K562 (cell line): ENCODE data around the gene SPRED2. TPM values are rescaled to one million over a fixed set of nuclear protein-coding genes. Genes with fewer than 3 reads are reported as not detected.

ENCODE experiments used
- BRD4 ChIP-seq: fragments of 200-600 bp; sonication (generic); IDR thresholded peaks from 2 replicates; pipeline ENCODE4 v1.6.1; 2017; ENCODE audit warnings: inconsistent platforms
- CREBBP ChIP-seq: IDR thresholded peaks from one replicate; pipeline ENCODE4 v1.6.1; 2012; ENCODE audit warnings: low read depth, mild to moderate bottlenecking, control low read depth, inconsistent platforms, low read length
- ETV6 ChIP-seq, 3 experiments: fragments of 150-350 bp in 1 of 3; sonication (generic) in 1 of 3; formaldehyde crosslinking in 1 of 3; IDR thresholded peaks; 2 replicates each; pipeline versions ENCODE4 v1.6.1 to v1.8.0; 2014 to 2022; ENCODE audit warnings: borderline replicate concordance in 2 of 3, low read depth in 2 of 3, antibody characterized with exemption in 1 of 3, low read length in 1 of 3, mild to moderate bottlenecking in 1 of 3, missing genetic modification reagents in 1 of 3
- GTF2E2 ChIP-seq: fragments of 200-800 bp; sonication (Bioruptor generic); IDR thresholded peaks from 2 replicates; pipeline ENCODE4 v1.6.1; 2016; ENCODE audit warnings: missing genetic modification characterization, missing compliant biosample characterization
- KAT7 ChIP-seq: sonication (generic); formaldehyde crosslinking; IDR thresholded peaks from 2 replicates; pipeline ENCODE4 v1.8.0; 2022; ENCODE audit warnings: missing genetic modification reagents, mild to moderate bottlenecking, borderline replicate concordance
- MIER1 ChIP-seq: fragments of 450-650 bp; IDR thresholded peaks from 2 replicates; pipeline ENCODE4 v1.6.1; 2016; ENCODE audit warnings: antibody characterized with exemption, mild to moderate bottlenecking, low read depth
- NFE2L1 ChIP-seq: fragments of 450-650 bp; IDR thresholded peaks from 2 replicates; pipeline ENCODE4 v1.6.1; 2016; ENCODE audit warnings: missing genetic modification characterization, low read depth, mild to moderate bottlenecking, missing compliant biosample characterization, moderate library complexity, borderline replicate concordance
- NRF1 ChIP-seq, 2 experiments: fragments of 450-650 bp; IDR thresholded peaks in 1 of 2; conservative IDR thresholded peaks in 1 of 2; 2 replicates each; pipeline ENCODE4 v1.6.1; 2014; ENCODE audit warnings: mild to moderate bottlenecking in 2 of 2
- PML ChIP-seq: IDR thresholded peaks from 2 replicates; pipeline ENCODE4 v1.6.1; 2012; ENCODE audit warnings: low read length, inconsistent platforms
- RBBP5 ChIP-seq: fragments of 200-600 bp; sonication (generic); IDR thresholded peaks from 2 replicates; pipeline ENCODE4 v1.6.1; 2012; ENCODE audit warnings: borderline replicate concordance, mild to moderate bottlenecking, low read length, control low read depth, inconsistent platforms; ENCODE audit not compliant: insufficient read depth, poor library complexity, severe bottlenecking
- SREBF2 ChIP-seq: sonication (generic); formaldehyde crosslinking; IDR thresholded peaks from 2 replicates; pipeline ENCODE4 v1.4.0; 2020; ENCODE audit warnings: mild to moderate bottlenecking, missing genetic modification reagents
- TBP ChIP-seq: optimal IDR thresholded peaks from 2 replicates; pipeline ENCODE3; 2011; ENCODE audit warnings: low read depth, low read length, improper control_type of control experiment
- ZFP36 ChIP-seq: fragments of 150-350 bp; IDR thresholded peaks from 2 replicates; pipeline ENCODE4 v1.6.1; 2018; ENCODE audit warnings: low read length, low read depth; ENCODE audit not compliant: partially characterized antibody
- ZNF143 ChIP-seq: sonication (generic); formaldehyde crosslinking; IDR thresholded peaks from 2 replicates; pipeline ENCODE4 v1.9.0; 2022; ENCODE audit warnings: mild to moderate bottlenecking, missing genetic modification reagents
- ZNF24 ChIP-seq: fragments of 450-650 bp; IDR thresholded peaks from 2 replicates; pipeline ENCODE4 v1.6.1; 2016
- ZNF583 ChIP-seq: fragments of 250-450 bp; sonication (Bioruptor Pico); IDR thresholded peaks from 2 replicates; pipeline ENCODE4 v1.4.0; 2020
- polyA plus RNA-seq, 8 experiments: library from polyadenylated mRNA; depleted of rRNA in 4 of 8; stranded (reverse) in 5 of 8; unstranded in 3 of 8; fragments of >200 nt; fragmentation: Nextera tagmentation in 2 of 8; fragmentation: Illumina TruSeq in 1 of 8; extraction: Ambion mirVana in 2 of 8; extraction: Trizol in 1 of 8; gene quantifications; 2 replicates each; pipeline versions ENCODE4 v1.2.1 to v1.2.3, GENCODE V29; 2011 to 2014; ENCODE audit warnings: inconsistent platforms in 1 of 8, missing spikeins in 1 of 8
- total RNA-seq, 7 experiments: library from RNA; depleted of rRNA in 6 of 7; stranded (reverse); fragments of >200 nt in 6 of 7; fragmentation: Illumina TruSeq in 2 of 7; extraction: Trizol in 2 of 7; gene quantifications; 2 replicates each; pipeline versions ENCODE4 v1.2.1 to v1.2.3, GENCODE V29; 2011 to 2021; ENCODE audit warnings: low replicate concordance in 1 of 7
- TF ChIP-seq, protein P1 (sequence below): sonication (generic); formaldehyde crosslinking; IDR thresholded peaks from 2 replicates; pipeline ENCODE4 v1.8.1; 2023; ENCODE audit warnings: missing genetic modification reagents, mild to moderate bottlenecking, borderline replicate concordance
- TF ChIP-seq, protein P2 (sequence below): fragments of 450-650 bp; IDR thresholded peaks from 2 replicates; pipeline ENCODE4 v1.6.1; 2018; ENCODE audit not compliant: partially characterized antibody
- TF ChIP-seq, protein P3 (sequence below): sonication (generic); formaldehyde crosslinking; IDR thresholded peaks from 2 replicates; pipeline ENCODE4 v1.8.0; 2022; ENCODE audit warnings: mild to moderate bottlenecking, low read depth, missing genetic modification reagents

The SPRED2 gene
- total and polyA plus RNA-seq, 9 of the 15 experiments (the other 6 are each of a cell fraction or from before 2014, with no cell fraction given), result 4.6 to 50.8 (median 14.1) TPM

DNA sequence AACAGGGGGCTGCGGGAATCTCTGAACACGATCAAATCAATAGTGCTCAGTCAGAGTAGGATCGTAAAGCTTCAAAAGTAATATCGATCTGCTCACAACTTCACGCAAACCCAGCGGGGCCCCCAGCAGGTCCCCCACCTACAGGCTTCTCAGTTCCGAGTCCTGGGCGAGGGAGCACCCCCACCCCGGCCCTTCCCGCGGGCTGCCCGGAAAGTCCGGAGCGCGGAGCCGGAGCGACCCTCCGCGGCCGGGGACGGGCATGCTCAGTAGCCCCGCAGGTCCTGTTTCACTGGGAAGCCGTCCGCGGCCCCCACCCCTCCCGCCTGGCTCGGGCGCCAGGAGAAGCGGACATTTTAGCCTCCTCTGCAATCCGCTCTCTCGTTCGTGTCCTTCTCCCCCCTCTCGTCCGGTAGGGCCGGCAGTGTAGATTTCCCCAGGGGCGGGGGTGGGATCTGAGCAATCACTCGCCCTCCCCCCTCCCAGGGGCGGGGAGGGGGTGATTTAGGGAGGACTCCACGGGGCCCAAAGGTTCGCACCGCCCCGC is 3.3 kb upstream of the SPRED2 start (continued):
- TF ChIP-seq, protein P1, sequence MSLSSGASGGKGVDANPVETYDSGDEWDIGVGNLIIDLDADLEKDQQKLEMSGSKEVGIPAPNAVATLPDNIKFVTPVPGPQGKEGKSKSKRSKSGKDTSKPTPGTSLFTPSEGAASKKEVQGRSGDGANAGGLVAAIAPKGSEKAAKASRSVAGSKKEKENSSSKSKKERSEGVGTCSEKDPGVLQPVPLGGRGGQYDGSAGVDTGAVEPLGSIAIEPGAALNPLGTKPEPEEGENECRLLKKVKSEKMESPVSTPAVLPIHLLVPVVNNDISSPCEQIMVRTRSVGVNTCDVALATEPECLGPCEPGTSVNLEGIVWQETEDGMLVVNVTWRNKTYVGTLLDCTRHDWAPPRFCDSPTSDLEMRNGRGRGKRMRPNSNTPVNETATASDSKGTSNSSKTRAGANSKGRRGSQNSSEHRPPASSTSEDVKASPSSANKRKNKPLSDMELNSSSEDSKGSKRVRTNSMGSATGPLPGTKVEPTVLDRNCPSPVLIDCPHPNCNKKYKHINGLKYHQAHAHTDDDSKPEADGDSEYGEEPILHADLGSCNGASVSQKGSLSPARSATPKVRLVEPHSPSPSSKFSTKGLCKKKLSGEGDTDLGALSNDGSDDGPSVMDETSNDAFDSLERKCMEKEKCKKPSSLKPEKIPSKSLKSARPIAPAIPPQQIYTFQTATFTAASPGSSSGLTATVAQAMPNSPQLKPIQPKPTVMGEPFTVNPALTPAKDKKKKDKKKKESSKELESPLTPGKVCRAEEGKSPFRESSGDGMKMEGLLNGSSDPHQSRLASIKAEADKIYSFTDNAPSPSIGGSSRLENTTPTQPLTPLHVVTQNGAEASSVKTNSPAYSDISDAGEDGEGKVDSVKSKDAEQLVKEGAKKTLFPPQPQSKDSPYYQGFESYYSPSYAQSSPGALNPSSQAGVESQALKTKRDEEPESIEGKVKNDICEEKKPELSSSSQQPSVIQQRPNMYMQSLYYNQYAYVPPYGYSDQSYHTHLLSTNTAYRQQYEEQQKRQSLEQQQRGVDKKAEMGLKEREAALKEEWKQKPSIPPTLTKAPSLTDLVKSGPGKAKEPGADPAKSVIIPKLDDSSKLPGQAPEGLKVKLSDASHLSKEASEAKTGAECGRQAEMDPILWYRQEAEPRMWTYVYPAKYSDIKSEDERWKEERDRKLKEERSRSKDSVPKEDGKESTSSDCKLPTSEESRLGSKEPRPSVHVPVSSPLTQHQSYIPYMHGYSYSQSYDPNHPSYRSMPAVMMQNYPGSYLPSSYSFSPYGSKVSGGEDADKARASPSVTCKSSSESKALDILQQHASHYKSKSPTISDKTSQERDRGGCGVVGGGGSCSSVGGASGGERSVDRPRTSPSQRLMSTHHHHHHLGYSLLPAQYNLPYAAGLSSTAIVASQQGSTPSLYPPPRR, result no peak
- TF ChIP-seq RBBP5 (peak; percentile 68), BRD4 (peak; percentile 94), ZNF24 (no peak), KAT7 (peak; percentile 86; the same call in 1 of the 2 replicates), ZNF583 (CRISPR knock-in tag) (no peak), SREBF2 (CRISPR knock-in tag) (no peak), ZNF143 (CRISPR knock-in tag) (no peak), GTF2E2 (tag) (peak; percentile 94), ZFP36 (no peak), TBP (peak; percentile 74), NFE2L1 (no peak), CREBBP (no peak), PML (peak; percentile 14; the same call in 1 of the 2 replicates), MIER1 (no peak), NRF1 (conservative IDR thresholded peaks at IDR 0.05 in 1 of 2, IDR thresholded peaks at IDR 0.05 in 1 of 2) (peak; percentile 76 to 83), ETV6 (IDR thresholded peaks at IDR 0.05; ENCODE audit: borderline replicate concordance in 1 of 2, low read depth in 2 of 2, low read length in 1 of 2) (peak; percentile 92 to 94), ETV6 (CRISPR knock-in tag; IDR thresholded peaks at IDR 0.05; ENCODE audit: borderline replicate concordance) (no peak)
- TF ChIP-seq, protein P2, sequence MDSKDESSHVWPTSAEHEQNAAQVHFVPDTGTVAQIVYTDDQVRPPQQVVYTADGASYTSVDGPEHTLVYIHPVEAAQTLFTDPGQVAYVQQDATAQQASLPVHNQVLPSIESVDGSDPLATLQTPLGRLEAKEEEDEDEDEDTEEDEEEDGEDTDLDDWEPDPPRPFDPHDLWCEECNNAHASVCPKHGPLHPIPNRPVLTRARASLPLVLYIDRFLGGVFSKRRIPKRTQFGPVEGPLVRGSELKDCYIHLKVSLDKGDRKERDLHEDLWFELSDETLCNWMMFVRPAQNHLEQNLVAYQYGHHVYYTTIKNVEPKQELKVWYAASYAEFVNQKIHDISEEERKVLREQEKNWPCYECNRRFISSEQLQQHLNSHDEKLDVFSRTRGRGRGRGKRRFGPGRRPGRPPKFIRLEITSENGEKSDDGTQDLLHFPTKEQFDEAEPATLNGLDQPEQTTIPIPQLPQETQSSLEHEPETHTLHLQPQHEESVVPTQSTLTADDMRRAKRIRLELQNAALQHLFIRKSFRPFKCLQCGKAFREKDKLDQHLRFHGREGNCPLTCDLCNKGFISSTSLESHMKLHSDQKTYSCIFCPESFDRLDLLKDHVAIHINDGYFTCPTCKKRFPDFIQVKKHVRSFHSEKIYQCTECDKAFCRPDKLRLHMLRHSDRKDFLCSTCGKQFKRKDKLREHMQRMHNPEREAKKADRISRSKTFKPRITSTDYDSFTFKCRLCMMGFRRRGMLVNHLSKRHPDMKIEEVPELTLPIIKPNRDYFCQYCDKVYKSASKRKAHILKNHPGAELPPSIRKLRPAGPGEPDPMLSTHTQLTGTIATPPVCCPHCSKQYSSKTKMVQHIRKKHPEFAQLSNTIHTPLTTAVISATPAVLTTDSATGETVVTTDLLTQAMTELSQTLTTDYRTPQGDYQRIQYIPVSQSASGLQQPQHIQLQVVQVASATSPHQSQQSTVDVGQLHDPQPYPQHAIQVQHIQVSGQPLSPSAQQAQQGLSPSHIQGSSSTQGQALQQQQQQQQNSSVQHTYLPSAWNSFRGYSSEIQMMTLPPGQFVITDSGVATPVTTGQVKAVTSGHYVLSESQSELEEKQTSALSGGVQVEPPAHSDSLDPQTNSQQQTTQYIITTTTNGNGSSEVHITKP, result peak; percentile 52
- TF ChIP-seq, protein P3, sequence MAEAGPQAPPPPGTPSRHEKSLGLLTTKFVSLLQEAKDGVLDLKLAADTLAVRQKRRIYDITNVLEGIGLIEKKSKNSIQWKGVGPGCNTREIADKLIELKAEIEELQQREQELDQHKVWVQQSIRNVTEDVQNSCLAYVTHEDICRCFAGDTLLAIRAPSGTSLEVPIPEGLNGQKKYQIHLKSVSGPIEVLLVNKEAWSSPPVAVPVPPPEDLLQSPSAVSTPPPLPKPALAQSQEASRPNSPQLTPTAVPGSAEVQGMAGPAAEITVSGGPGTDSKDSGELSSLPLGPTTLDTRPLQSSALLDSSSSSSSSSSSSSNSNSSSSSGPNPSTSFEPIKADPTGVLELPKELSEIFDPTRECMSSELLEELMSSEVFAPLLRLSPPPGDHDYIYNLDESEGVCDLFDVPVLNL, result peak; percentile 75; the same call in 1 of the 2 replicates
